ENCODE data around the gene TAF5.
A peak's percentile ranks its signal among the peaks of the same experiment; 100 is the strongest.

TAF5 gene

DNA sequence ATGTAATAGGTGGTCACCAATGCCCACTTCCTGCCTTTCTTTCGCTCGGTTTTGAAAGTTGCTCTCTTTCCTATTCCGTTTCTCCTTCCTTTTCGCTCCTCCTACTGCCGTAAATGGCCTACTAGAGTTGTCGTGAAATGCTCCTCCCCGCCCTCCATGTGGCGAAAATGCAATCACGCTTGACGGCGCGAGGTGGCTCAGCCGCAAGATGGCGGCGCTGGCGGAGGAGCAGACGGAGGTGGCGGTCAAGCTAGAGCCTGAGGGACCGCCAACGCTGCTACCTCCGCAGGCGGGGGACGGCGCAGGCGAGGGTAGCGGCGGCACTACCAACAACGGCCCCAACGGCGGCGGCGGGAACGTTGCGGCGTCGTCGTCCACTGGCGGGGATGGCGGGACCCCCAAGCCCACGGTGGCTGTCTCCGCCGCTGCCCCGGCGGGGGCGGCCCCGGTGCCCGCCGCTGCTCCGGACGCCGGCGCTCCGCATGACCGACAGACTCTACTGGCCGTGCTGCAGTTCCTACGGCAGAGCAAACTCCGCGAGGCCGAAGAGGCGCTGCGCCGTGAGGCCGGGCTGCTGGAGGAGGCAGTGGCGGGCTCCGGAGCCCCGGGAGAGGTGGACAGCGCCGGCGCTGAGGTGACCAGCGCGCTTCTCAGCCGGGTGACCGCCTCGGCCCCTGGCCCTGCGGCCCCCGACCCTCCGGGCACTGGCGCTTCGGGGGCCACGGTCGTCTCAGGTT lies at the start of gene TAF5:
Gene TAF5, plus strand, starts transcription at position 195 of the 737 bp plus-strand sequence. Its CDS starts 14 bp downstream, at position 209.
- peak within 1 kb of the TSS; percentile 83 for H3K4me3 ChIP-seq (ENCODE audit: low read depth, low read length)
- TF ChIP-seq, protein P1, sequence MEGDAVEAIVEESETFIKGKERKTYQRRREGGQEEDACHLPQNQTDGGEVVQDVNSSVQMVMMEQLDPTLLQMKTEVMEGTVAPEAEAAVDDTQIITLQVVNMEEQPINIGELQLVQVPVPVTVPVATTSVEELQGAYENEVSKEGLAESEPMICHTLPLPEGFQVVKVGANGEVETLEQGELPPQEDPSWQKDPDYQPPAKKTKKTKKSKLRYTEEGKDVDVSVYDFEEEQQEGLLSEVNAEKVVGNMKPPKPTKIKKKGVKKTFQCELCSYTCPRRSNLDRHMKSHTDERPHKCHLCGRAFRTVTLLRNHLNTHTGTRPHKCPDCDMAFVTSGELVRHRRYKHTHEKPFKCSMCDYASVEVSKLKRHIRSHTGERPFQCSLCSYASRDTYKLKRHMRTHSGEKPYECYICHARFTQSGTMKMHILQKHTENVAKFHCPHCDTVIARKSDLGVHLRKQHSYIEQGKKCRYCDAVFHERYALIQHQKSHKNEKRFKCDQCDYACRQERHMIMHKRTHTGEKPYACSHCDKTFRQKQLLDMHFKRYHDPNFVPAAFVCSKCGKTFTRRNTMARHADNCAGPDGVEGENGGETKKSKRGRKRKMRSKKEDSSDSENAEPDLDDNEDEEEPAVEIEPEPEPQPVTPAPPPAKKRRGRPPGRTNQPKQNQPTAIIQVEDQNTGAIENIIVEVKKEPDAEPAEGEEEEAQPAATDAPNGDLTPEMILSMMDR (IDR thresholded peaks at IDR 0.05; ENCODE audit: low read depth, low read length), result no peak

DNA sequence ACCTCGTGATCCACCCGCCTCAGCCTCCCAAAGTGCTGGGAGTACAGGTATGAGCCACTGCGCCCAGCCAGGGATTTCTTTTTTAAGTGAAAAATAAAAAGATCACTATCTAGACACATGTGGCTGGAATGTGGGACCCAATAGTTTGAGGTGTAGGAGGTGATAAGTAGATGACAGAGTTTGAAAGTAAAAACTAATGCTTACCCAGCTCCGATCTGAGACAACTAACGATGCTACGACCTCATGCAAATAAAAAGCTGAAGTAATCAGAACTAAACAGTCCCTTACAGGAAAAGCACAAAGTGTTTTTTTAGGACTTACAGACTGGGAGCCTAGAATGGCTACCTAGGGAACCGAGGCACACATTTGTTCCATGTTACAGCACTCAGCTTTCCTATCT lies 39.9 kb upstream of the TAF5 start:
- TF ChIP-seq, protein P1 (IDR thresholded peaks at IDR 0.05; ENCODE audit: low read depth, low read length), result no peak
- no peak overlapping the region for H3K4me3 ChIP-seq (ENCODE audit: low read depth, low read length)

GRCh38 chr10:103333934-103334520 lies 33.7 kb upstream of the TAF5 start:
- no peak overlapping the region for H3K4me3 ChIP-seq (ENCODE audit: low read depth, low read length)
- TF ChIP-seq, protein P1 (IDR thresholded peaks at IDR 0.05; ENCODE audit: low read depth, low read length), result no peak

- TF ChIP-seq, protein P1 (IDR thresholded peaks at IDR 0.05; ENCODE audit: low read depth, low read length), result no peak
Measured at GRCh38 chr10:103334567-103334966, 33.2 kb upstream of the TAF5 start.

GRCh38 chr10:103336370-103336769 lies 31.4 kb upstream of the TAF5 start:
- TF ChIP-seq, protein P1 (IDR thresholded peaks at IDR 0.05; ENCODE audit: low read depth, low read length), result no peak
- no peak overlapping the region for H3K4me3 ChIP-seq (ENCODE audit: low read depth, low read length)

More at GRCh38 chr10:103334567-103334966, 33.2 kb upstream of the TAF5 start:
- H3K4me3 ChIP-seq (ENCODE audit: low read depth, low read length), result no peak overlapping the region

DNA sequence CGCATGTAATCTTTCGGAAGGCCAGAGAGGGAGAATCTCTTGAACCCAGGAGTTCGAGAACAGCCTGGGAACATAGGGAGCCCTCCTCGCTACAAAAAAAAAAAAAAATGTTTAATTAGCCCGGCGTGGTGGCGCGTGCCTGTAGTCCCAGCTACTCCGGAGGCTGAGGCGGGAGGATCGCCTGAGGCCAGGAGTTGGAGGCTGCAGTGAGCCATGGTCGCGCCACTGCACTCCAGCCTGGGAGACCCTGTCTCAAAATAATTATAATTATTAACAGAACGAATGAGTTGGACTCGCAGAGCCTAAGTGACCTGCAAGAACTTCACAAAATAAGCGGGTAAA lies 17.6 kb upstream of the TAF5 start:
- TF ChIP-seq, protein P1 (IDR thresholded peaks at IDR 0.05; ENCODE audit: low read depth, low read length), result no peak
- peak overlapping the region; percentile 77 for H3K4me3 ChIP-seq (ENCODE audit: low read depth, low read length)

DNA sequence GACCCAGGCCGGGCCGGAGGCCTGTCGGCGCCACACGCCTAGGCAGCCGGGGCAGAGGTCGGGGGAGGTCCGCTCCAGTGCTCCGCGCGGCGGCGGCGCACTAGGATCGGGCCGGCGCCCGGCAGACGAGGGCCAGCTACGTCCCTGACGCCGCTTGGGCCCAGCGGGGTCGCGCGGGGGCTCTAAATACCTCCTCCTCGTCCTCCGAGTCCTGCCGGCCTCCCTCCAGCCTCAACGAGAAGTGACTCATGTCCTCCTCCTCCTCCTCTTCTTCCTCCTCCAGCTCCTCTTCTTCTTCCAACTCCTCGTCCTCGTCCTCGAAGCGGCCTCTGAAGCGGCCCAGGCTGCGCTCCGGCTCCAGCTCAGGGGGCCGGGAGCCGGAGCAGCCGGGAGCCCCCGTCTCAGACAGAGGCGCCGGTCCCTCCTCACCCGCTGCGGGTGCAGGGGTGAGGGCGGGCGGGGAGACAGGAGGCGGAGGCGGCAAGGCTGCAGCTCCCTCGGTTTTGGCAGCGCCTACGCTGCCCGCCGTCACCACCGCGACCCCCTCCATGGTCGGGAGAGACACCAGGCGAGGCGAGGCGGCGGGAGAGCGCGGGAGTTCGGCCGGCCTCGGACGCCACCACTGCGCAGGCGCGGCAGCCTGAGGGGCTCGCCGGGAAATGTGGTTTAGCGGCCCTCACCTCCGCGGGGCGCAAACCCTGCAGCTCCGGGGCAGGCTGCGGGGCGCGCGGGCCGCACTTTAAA lies 17.1 kb upstream of the TAF5 start, which contains the start of gene PCGF6:
Gene PCGF6, minus strand, starts transcription at position 624 of the 744 bp plus-strand sequence. Its CDS starts 74 bp downstream, at position 550.
- TF ChIP-seq, protein P1 (IDR thresholded peaks at IDR 0.05; ENCODE audit: low read depth, low read length), result no peak
- H3K4me3 ChIP-seq (ENCODE audit: low read depth, low read length), result peak within 1 kb of the TSS; percentile 77

Measured in WI38 (cell line).